Bone marrow (tissue), 2 donors: ENCODE data around the gene TNNT3.
A peak's percentile ranks its signal among the peaks of the same experiment; 100 is the strongest.
"Not testable (repeated sequence)": the region's sequence is repeated elsewhere in the genome, so short reads cannot be mapped to it uniquely, and the experiment has no call there.

Source experiments
- DNase-seq, 2 donors: peaks; one replicate each; lab custom pipeline; 2025; lab: John Stamatoyannopoulos, UW

Gene TNNT3

DNA sequence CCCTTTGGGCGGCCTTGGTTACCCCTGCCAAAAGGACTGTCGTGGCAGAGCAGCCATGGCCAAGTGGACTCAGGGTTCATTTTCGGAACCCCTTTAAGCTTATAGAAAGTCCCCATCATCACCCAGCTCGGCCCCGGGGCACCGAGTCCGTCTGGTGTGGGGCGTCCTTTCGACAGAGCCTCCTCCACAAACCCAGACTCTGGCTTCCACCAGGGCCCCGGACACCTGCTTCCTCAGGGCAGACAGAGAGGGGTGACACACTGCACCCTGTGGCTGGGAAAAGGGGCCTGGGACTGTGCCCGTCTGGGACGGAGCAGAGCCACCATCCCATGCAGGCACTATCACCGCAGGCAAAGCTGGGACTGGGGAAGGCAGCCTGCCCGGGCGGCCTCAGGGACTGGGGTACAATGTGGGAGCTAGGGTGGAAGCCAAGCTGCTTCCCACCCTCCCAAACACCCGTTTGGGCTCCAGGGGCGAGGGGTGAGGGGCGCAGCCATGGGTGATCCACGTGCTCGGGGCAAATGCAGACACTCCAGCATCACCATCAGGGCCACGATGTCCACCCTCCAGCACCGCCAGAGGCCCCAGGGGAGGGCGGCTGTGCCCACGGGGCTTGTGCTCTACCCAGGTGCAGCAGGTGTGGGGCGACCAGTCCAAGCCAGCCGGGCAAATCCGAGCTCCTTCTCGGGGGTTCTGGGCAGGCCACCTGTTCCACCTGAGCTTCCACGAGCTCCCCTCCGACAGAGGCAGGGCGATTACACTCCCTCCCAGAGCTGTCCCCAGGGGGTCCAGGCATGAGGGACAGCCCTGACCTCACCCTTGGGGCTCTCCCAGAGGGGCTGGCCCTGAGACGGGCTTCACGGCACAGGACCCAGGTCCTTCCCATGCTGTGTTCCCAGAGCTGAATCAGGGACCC is 15.9 kb downstream of the TNNT3 start:
- DNase-seq: no peak

DNA sequence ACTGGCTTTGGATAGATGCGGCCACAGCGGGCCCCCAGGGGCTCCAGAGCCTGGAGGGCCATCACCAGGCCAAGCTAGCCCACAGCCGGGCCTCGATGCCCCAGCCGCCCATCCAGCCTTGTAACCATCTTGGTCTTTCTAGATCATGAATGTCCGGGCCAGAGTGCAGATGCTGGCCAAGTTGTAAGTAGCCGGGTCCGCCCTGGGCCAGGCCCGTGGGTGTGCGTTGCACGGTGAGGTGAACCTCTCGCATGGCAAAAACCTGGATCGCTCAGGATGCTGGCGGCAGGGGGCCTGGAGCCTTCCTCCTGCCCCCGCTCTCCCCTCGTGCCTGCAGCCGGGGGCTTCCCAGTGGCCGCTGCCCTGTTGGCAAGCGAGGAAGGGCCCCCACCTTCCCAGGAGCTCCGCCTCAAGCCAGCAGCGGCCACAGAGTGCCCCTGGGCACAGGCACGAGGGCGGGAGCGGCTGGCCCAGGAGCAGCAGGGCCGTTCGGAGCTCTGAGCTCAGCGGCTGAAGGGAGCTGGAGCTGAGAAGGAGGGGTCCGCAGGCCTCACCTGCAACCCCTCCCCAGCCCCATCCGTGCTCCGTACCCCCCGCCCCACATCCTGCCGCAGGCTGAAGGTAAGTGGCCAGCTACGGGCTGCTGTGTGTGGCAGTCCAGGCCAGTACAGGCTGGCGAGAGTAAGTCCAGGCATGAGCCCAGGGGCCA is 16.7 kb downstream of the TNNT3 start:
- no peak for DNase-seq

DNA sequence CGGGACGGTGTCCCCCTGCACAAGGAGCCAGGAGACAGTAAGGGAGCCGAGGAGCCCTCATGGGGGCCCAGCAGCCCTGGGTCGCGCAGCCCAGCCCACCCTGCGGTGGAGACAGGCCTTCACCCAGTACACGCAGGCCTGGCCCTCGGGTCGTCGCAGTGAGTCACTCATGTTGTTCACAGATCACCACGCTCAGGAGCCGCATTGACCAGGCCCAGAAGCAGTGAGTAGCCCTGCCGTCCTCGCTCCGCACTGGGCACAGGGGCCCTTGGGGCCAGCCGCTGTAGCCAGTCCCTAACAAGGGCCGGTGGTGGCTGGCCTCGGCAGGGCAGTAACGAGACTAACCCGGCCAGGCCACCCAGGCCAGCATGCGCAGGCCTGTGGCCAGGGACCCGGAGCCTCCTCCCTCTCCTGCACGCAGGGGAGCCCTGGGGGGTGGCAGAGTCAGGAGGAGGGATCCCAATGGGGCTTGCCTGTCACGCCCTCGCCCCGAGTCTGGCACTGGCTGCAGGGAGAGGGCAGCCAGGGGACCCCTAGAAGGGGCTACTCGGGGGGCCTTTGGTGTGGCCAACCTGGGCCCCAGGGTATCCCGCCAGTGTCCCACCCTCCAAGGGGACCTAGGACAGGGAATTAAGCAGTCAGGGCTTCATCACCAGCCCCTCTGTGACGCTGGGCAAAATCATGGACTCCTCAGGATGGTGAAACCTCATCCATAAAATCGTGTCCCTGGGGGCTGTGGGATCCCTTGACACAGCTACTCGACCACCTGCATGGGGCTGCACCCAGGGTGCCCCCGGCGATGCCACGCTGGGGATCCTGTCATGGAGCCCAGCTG is 17.5 kb downstream of the TNNT3 start:
- DNase-seq: no peak

DNA sequence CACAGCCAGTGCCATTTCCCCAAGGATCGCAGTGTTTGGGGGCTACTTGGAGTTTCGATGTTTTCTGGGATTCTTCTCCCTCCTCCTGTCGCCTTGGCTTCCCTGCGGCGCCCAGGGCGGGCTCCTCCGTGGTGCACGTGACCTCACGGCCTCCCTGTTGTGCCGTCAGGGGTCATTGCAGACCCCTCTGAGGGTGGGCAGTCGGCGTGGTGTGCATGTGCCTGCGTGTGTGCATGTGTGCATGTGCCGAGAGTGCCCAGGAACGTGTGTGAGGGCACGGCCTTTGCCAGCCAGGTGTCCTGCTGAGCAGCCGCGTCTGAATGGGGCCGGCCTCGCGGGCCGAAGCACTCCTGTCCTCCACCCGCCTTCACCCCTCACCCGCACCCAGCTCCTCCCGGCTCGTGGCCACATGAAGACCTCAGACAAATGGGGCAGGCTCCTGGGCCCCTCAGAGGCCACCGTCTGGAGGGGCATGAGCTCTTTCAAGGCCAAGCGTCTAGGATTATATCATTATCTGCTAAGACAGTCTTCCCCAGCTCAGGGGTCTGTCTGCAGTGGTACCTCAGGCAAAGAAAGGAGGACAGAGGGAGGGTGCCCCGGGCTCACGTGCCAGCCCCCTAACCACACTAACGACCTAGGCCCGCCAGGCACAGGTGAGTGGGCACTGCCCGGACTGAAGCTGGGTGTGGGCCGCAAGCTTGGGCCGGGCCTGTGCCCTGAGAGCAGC is 18.3 kb downstream of the TNNT3 start:
- no peak for DNase-seq

DNA sequence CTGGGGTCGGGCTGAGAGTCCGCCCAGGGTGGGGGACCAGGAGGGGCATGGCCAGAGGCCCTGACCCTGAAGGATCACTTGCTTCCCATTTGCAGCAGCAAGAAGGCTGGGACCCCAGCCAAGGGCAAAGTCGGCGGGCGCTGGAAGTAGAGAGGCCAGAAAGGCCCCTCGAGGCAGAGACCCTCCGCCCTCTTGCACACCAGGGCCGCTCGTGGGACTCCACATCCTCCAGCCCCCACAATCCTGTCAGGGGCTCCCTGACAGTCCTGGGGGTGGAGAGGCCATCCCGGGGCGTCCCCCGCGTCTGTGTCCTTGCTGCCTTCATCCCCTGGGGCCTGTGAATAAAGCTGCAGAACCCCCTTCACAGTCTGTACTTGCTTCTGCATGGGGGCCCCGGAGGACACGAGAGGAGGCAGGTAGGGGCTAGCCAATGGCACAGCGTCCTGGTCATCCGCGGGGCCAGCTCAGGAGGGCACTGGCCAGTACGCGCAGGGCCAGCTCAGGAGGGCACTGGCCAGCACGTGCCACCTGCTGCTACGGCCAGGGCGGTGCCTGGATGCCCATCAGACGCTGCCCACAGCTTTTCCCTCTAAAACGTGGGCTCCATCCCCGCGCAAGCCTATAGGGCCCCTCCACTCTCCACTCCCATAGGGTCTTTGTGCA is 19.0 kb downstream of the TNNT3 start:
- no peak for DNase-seq

DNA sequence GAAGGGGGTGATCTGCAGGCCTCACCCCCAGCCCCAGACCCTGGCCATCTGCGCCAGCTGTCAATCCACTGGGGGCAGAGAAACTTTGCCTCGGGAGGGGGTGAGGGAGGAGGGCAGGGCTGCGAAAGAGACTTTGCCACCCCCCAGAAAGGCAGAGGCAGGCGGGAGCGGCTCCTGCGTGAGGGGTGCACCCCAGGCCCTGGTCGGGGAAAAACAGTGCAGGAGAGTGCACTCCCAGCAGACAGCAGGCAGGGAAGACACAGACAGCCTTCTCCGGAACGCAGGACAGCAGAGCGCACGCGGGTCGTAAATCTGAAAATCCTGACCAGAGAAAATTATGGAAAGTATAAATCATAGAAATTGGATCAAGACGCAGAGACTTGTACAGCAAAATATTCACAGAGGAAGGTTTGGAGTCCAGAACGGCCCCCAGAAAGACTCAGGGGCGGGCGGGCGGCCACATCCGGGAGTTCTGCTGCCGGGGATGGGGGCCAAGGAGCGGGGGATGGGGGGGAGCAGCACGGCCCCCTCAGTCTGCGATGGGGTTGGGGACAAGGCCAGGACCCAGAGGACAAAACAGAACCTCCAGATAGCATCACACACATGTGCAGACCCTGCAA is 19.6 kb downstream of the TNNT3 start:
- peak in 1 of 2 donors; percentile 21 for DNase-seq

DNA sequence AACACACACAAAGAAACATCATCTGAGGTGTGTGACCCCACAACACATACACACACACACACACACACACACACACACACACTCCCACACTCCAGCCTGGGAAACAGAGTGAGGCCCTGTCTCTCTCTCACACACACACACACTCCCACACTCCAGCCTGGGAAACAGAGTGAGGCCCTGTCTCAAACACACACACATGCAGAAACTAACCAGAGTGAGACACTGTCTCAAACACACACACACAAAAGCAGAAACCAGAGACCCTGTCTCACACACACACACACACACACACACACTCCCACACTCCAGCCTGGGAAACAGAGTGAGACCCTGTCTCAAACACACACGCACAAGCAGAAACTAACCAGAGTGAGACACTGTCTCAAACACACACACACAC is 20.3 kb downstream of the TNNT3 start:
- DNase-seq: not testable (repeated sequence)

DNA sequence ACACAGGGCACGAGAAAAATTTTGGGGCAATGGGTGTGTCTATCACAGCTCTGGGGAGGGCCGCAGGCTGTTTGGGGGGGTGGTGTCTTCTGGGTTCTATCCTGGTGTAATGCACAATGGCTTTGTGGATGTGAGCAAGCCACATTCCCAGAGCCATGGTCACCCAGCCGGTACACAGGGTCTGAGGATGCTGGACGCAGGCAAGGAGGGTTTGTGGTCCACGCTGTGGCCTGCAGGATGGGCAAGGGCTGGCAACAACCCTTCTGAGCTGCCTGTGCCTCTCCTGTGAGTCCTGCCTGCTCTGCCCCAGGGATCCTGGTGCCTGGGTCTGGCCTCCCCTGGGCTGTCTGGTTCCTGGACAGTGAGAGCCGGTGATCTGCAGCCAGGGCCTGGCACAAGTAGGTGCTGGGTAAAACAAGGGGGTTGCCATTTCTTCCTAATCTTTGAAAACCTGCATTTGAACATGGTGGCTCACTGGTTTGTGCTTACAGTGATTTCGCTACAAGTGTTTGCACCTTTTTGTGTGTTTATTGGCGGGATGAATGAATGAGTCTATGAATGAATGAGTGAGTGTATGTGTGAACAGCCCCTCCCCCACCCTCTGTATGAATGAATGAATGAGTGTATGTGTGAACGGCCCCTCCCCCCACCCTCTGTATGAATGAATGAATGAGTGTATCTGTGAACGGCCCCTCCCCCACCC is 23.2 kb downstream of the TNNT3 start:
- DNase-seq: no peak

DNA sequence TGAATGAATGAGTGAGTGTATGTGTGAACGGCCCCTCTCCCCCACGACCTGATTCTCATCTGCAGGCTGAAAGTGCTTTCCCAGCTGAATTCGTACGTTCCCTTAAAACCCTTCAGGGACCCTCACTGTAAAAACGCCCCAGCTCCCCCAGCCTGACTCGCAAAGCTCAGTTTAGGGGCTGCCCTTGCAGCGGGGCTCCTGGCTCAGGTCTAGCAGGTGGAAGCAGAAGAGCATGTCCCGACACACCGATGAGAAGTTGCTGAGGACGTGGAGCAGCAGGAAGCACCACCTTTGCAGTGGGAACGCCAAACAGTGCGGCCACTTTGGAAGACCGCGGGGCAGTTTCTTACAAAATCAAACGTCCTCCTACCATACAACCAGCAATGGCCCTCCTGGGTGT is 24.1 kb downstream of the TNNT3 start:
- DNase-seq: no peak

DNA sequence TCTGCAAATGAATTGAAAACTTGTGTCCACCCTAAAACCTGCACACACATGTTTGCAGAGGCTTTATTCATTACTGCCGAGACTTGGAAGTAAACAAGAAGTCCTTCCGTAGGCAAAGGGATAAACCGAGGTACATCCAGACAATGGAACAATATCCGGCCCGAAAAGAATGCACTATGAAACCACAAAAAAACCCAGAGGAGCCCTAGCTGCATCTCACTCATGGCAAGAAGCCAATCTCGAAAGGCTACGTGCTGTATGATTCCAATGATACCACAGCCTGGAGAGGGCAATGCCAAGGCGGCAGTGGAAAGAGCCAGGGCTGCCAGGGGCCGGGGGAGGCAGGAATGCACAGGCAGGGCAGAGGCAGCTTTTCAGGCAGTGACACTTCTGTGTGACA is 24.5 kb downstream of the TNNT3 start:
- no peak for DNase-seq

DNA sequence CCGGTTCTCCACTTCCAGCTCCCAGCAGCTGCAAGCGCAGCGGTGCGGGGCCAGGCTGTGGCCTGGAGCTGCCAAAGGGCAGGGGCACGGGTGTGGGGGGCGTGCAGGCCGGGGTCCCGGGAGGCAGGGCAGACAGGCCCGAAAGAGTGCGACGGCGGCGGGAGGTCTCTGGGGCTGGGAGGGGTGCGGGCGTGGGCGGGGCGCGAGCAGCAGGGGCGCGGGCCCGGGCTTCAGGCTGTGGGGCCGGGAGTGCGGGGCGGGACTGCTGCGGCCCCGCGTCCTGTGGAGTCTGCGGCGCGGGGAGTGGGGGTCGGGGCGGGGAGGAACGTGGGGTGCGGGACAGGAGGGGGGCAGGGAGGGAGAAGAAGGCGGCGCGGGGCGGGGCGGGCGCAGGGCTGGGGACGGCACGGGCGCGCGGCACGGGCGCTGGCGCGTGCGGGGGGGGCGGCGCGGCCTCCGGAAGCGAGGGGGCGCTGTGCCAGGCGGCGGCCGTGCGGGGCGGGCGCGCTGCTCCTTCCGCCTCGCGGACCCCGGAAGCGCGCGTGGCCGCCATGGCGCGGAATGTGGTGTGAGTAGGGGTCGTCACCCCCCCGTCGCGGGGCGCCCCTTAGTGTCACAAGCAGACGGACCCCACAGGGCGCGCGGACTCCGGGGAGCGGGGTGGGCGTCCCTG is 27.4 kb downstream of the TNNT3 start, which contains the start of gene MRPL23:
MRPL23 (plus strand) TSS at position 521 of the 673 bp plus-strand sequence; CDS start at position 552, 31 bp downstream.
- no peak for DNase-seq

DNA sequence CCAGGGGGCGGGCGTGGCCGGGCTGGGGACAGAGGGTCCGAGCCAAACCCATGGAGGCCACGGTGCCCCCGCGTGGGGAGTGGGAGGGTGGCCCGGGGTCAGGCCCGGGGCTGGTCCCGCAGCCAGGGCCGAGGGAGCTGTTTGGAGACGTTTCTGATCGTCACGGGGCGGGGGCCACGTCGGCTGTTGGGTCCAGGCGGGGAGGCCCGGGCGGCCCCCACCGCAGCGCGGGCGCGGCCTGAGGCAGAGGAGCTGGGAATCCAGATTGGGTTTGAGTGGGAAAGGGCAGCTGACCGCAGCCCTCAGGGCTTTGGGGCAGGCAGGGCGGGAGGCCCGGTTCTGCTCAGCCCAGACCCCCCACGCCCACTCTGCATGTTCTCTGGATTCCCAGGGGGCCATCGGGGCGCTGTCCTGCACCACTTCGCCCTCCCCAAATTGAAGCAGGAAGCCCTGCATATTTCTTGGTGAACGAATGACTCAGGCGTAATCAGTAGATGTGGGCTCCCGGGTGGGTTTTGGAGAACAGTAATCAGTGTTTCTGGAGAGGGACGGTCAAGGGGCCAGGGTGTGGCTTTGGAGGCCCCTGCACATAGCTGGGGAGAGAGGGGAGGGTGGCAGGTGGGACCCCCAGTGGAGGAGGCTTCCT is 28.2 kb downstream of the TNNT3 start:
- no peak for DNase-seq

DNA sequence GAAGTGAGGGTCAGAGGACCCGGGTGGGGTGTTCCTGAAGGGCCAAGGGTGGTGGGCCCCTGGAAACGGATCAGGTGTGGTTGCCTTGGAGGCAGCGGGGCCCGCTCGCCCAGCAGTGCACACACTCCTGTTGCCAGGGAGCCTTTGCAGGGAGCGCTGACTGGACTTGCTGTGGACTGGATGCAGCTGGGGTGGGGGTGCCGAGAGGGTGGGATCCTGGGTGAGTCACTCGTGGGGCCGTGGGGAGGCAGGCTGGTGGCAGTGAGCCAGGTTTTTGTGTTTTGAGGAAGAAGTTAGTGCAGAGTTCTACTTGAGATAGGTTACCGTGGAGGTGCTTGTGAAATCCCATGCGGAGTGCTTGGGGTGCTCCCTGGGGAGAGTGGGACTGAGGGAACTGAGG is 28.9 kb downstream of the TNNT3 start:
- no peak for DNase-seq

DNA sequence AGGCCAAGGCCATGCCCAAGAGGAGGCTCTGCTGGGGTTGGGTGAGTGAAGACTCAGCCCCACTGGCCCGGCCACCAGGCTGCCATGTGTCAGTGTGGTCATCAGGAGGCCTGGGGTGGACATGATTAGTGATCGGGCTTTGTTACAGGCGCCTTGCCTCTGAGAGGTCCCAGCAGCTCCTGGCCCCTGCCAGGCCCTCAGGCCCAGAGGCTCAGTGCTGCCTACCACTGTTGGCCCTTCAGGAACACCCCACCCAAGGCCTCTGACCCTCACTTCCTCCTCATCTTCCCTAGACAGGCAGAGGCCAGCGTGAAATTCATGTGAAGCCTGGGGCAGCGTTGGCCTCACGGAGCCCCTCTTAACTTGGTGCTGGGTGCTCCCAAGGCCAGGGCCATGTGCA is 29.8 kb downstream of the TNNT3 start:
- DNase-seq: no peak

DNA sequence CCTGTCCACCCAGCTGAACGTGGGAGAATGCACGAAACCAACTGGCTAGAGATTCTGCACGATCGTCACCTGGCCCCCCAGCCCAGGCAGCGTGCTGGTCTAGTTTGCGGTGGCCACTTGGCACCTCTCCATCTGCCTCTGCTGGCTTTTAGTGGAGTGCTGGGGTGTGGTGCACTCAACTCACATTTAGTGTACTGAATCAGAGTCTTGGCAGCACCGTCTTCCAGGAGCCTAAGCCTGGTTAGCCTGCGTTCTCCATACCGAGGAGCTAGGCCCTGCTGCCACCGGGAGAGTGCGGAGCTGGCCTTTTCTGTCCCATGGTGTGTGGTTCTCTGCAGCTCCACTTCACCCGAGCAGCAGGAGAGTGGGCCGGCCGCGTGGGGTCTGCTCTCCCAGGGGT is 30.4 kb downstream of the TNNT3 start:
- DNase-seq: no peak

DNA sequence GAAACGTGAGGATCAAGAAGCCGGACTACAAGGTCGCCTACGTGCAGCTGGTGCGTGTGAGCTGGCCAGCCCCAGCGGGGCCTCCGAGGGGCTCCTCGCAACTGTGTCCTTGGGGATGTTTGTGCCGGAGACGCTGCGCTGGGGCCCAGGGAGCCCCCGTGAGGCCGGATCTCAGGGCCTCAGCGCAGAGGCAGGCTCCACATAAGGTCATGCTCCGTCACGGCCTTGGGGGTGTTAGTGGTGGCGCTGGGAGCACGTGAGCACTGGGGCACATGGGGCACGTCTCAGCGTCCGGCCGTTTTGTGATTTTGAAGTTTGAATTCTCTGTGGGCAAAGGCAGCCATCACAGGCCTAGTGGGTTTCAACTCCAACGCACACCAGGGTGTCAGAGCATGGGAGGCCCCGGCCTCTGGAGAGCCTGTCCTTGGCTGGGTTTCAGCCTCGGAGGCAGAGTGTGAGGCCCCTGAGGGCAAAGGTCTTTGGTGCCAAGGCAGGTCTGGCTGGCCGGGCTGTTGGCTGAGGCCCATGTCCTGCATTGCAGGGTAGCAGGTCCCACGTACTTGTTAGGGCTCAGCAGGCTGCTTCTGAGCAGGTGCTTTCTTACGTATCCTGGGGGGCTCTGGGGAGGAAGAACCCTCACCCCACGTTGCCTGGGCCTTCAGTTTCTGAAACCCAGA is 33.4 kb downstream of the TNNT3 start:
- DNase-seq: no peak

DNA sequence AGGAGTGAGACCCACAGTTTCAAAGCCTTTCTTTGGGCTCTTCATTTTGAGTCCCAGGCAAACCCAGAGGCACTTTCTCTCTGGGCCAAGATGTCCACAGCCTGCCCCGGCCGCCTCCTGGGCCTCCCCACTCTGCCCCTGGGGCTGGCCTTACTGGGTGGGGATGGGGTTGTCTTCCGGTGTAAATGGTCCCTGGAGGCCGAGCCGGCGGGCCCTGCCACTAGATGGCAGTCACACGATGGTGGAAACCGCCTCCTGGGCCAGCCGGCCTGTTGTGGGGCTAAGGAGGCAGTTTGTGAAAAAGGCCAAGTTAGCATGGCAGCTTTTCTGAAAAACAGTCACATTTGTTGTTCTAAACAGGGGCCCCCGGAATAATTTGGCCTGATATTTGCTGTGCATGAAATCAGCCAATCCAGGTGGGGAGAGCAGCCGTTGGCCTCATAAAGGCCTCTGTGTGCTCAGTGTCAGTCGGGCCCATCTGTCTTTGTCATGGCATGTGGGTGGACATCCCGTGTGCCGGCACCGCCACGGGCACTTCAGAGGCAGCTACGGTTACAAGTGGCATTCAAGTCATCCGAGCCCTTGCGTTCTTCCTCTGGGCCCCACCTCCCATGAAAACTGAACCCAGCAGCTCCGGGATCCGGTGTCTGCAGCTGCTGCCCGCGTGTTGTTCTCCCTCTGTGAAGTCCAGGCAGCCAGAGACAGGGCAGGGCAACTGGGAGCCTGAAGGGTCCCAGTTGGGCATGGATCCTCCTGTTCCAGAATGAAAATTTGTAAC is 34.2 kb downstream of the TNNT3 start:
- DNase-seq: no peak

DNA sequence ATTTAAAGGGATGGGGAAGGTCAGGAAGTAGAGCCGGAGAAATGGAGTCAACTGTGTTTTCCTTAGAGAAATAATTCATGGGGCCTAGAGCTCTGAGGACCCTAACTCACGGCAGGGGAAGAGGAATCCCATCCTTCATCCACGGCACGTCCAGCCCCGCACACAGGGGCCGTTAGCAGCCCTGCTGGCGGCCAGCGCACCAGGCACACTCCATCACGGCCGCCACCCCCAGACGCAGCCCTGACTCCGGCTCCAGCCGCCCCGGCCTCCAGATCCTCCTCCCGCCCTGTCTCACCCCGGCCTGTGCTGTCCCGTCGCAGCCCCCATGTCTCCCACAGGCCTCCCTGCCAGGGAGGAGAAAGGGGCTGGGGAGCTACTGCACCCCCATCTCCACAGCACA is 38.9 kb downstream of the TNNT3 start:
- no peak for DNase-seq
